Measurements from ENCODE around the gene MAP2K1. TPM values are rescaled to one million over a fixed set of nuclear protein-coding genes. Genes with fewer than 3 reads are reported as not detected.

MAP2K1 gene
- total RNA-seq, 6 experiments from 2014 or later: 25.7 to 68.8 (median 53.9) TPM

DNA sequence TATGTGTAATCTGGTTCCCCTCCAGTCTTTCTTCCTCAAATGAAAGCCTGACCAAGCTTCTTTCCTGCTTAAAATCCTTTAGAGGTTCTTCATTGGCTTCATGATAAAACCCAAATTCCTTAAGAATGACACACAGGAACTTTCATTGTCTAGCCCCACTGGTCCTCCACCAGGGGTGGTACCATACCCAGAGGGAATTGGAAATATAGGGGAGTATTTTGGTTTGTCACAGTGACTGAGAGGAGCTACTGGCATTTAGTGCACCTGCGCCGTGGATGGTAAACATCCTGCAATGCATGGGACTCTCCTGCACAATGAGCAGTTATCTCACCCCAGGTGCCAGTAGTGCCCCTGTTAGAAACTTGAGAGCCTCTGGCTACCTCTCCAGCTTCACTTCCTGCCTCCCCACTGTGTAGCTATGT is 129.2 kb downstream of the MAP2K1 start:
- 100% methylated on average over 2 of the region's 2 CpGs for WGBS (ENCODE audit: insufficient coverage, low coverage, low lambda C conversion rate, missing lambda C conversion rate)
- Histone ChIP-seq H3K4me1 (no peaks in the 10 kb centered on the region), H3K9me3 (no peaks in the 10 kb centered on the region), H3K27ac (no peak overlapping the region), H3K4me3 (no peak overlapping the region), H3K36me3 (peaks cover 0 to 2% (median 0%) of the 10 kb centered on the region in 4 donors), H3K27me3 (no peaks in the 10 kb centered on the region)
- intact Hi-C loops (cut with DNase I): no loop called here
- TF ChIP-seq, protein P1, sequence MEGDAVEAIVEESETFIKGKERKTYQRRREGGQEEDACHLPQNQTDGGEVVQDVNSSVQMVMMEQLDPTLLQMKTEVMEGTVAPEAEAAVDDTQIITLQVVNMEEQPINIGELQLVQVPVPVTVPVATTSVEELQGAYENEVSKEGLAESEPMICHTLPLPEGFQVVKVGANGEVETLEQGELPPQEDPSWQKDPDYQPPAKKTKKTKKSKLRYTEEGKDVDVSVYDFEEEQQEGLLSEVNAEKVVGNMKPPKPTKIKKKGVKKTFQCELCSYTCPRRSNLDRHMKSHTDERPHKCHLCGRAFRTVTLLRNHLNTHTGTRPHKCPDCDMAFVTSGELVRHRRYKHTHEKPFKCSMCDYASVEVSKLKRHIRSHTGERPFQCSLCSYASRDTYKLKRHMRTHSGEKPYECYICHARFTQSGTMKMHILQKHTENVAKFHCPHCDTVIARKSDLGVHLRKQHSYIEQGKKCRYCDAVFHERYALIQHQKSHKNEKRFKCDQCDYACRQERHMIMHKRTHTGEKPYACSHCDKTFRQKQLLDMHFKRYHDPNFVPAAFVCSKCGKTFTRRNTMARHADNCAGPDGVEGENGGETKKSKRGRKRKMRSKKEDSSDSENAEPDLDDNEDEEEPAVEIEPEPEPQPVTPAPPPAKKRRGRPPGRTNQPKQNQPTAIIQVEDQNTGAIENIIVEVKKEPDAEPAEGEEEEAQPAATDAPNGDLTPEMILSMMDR (IDR thresholded peaks at IDR 0.05): no peak
- no peak for TF ChIP-seq POLR2A (IDR thresholded peaks at IDR 0.05)
- no peak for DNase-seq
- no peak for ATAC-seq

DNA sequence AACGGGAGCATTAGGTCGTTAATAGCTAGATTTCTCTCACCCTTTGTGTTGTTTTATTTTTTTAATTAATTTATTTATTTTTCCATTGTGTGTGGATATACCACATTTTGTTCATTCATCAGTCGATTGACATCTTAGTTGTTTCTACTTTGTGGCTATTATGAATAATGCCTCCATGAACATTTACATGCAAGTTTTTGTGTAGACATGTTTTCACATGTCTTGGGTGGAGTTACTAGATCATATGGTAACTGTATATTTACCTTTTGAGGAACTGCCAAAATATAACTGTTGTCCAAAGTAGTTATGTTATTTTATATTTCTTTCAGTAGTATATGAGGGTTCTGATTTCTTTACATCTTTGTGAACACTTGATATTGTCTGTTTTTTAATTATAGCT is 137.2 kb downstream of the MAP2K1 start:
- intact Hi-C loops (cut with DNase I): no loop called here
- Histone ChIP-seq H3K9me3 (no peaks in the 10 kb centered on the region), H3K4me1 (no peaks in the 10 kb centered on the region), H3K36me3 (no peaks in the 10 kb centered on the region), H3K27ac (no peak overlapping the region), H3K27me3 (no peaks in the 10 kb centered on the region), H3K4me3 (no peak overlapping the region)
- WGBS (ENCODE audit: insufficient coverage, low coverage, low lambda C conversion rate, missing lambda C conversion rate): 91% methylated on average over 3 of the region's 3 CpGs
- TF ChIP-seq POLR2A (IDR thresholded peaks at IDR 0.05): no peak
- TF ChIP-seq, protein P1 (IDR thresholded peaks at IDR 0.05): no peak
- DNase-seq (no peak), ATAC-seq (no peak)

DNA sequence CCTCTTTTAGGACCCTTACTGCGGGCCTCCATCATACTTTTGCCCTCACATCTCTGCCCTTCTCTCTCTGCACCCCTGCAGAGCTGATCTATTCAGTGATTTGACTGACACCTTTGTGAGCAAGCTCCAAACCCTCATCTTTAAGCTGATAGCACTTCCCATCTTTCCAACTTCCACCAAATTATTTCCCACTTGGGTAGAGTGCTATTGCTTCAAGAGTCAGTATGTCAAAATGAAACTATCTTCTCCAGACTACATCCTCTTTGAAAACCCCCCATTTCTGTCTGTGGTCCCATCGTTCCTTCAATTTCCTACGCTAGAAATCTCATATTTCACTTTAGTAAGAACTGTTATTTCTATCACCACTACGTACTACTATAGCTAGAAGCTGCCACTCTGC is 138.1 kb downstream of the MAP2K1 start:
- ATAC-seq (no peak), DNase-seq (no peak)
- Histone ChIP-seq H3K27me3 (no peaks in the 10 kb centered on the region), H3K36me3 (peaks cover 0 to 4% (median 0%) of the 10 kb centered on the region in 4 donors), H3K4me3 (no peak overlapping the region), H3K27ac (no peak overlapping the region), H3K9me3 (no peaks in the 10 kb centered on the region), H3K4me1 (no peaks in the 10 kb centered on the region)
- TF ChIP-seq, protein P1 (IDR thresholded peaks at IDR 0.05): no peak
- TF ChIP-seq POLR2A (IDR thresholded peaks at IDR 0.05): no peak
- 85% methylated on average over 4 of the region's 4 CpGs for WGBS (ENCODE audit: insufficient coverage, low coverage, low lambda C conversion rate, missing lambda C conversion rate)
- intact Hi-C loops (cut with DNase I): no loop called here

DNA sequence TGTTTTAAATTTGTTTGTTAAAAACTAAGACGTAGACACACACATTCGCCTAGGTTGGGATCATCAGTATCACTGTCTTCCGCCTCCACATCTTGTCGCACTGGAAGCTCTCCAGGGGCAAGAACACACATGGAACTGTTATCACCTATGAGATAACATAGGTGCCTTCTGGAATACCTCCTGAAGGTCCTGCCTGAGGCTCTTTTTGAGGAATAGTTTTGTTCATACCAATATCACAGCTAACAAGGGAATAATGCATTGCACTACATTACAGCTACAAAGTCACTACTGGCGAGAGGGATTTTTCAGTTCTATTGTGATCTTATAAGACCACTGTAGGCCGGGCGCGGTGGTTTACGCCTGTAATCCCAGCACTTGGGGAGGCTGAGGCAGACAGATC is 148.3 kb downstream of the MAP2K1 start:
- Histone ChIP-seq H3K4me1 (no peaks in the 10 kb centered on the region), H3K27me3 (no peaks in the 10 kb centered on the region), H3K9me3 (no peaks in the 10 kb centered on the region), H3K27ac (no peak overlapping the region), H3K36me3 (no peaks in the 10 kb centered on the region), H3K4me3 (no peak overlapping the region)
- intact Hi-C loops (cut with DNase I): no loop called here
- DNase-seq (no peak), ATAC-seq (no peak)
- no peak for TF ChIP-seq POLR2A (IDR thresholded peaks at IDR 0.05)
- TF ChIP-seq, protein P1 (IDR thresholded peaks at IDR 0.05): no peak
- 96% methylated on average over 8 of the region's 9 CpGs for WGBS (ENCODE audit: insufficient coverage, low coverage, low lambda C conversion rate, missing lambda C conversion rate)

Small RNA genes lying within 50 kb of the gene (microRNA-seq; reads per million reads assigned to microRNA genes)
- 0 to 0.64 reads per million in 2 donors for gene MIR4512

Small RNA genes lying within 50 kb of the gene (small RNA-seq; reads per million reads assigned to genes)
- 0 reads per million in 2 experiments for gene ATP5MFP6
- gene MIR4512: 0 to 0.10 reads per million in 2 experiments
- gene RF00019: 0 reads per million in 2 experiments
- gene RF01159: 0 reads per million in 2 experiments
- gene SCARNA14: 15.7 to 17.9 reads per million in 2 experiments
- 0 reads per million in 2 experiments for gene SNORD16
- gene SNORD18A: 0 reads per million in 2 experiments
- 0 reads per million in 2 experiments for gene SNORD18B
- 0 reads per million in 2 experiments for gene SNORD18C

Other genes starting within 250 kb of the MAP2K1 start
- not detected for gene MEGF11, start 133.2 kb upstream of the MAP2K1 start, total RNA-seq
- 10 to 100 TPM; 16.1 to 32.3 (median 19.6) TPM for gene DIS3L, start 93.3 kb upstream of the MAP2K1 start, total RNA-seq
- 1 to 10 TPM; 2.4 to 5.1 (median 2.9) TPM for gene TIPIN, start 30.2 kb upstream of the MAP2K1 start, total RNA-seq
- gene SNAPC5, start 110.8 kb downstream of the MAP2K1 start, total RNA-seq: 10 to 100 TPM; 11.8 to 23.1 (median 16.2) TPM
- 1,000 to 10,000 TPM in 2 of 6 experiments, 100 to 1,000 TPM in 4; 643 to 1,390 (median 819) TPM for gene RPL4, start 117.9 kb downstream of the MAP2K1 start, total RNA-seq
- 1 to 10 TPM; 1.1 to 4.9 (median 2.5) TPM for gene ZWILCH, start 118.4 kb downstream of the MAP2K1 start, total RNA-seq
- not detected for gene LCTL, start 179.1 kb downstream of the MAP2K1 start, total RNA-seq